Ishikawa (cell line): ENCODE results near the gene RNF227.

Experiments used
- CEBPB ChIP-seq: IDR thresholded peaks from 2 replicates; pipeline ENCODE4 v1.6.1; 2012
- EP300 ChIP-seq: IDR thresholded peaks from 2 replicates; pipeline ENCODE4 v1.6.1; 2012; ENCODE audit warnings: borderline replicate concordance
- TEAD4 ChIP-seq: IDR thresholded peaks from 2 replicates; pipeline ENCODE4 v1.6.1; 2012

DNA sequence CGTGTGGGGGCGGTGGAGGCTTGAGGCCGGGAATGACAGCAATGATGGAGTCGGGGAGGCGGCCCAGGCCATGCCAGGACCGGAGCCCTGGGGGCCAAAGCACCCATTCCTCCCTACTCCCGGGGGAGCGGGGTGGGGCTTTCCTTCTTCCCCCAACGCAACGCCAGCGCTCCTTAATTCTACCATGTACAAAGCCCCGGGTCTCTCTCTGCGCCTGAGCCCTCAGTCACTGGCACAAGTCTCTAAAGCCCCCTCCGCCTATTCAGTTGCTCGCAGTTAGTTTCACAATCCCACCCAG lies 245 bp upstream of the RNF227 start:
- TF ChIP-seq CEBPB, result no peak
- no peak for TF ChIP-seq EP300
- no peak for TF ChIP-seq TEAD4
